GM12878 (cell line): ENCODE data around the gene CDO1. TPM values are rescaled to one million over a fixed set of nuclear protein-coding genes. Genes with fewer than 3 reads are reported as not detected.

Experiments
- ATAC-seq: fragments of 200-7000 bp; cut with Tn5 transposase; 3 replicates; pipeline ENCODE4 v1.9.1; 2020; ENCODE audit warnings: mild to moderate bottlenecking, moderate library complexity
- BruUV-seq: library from RNA; stranded (reverse); fragments of 400-500 nt; replicated peaks from 2 replicates; lab custom pipeline; 2021; lab: Mats Ljungman, UMichigan
- CTCF ChIA-PET: fragments of 300-600 bp; sonication (Branson Sonifier 250); formaldehyde crosslinking; extraction: SDS; loops from one replicate; lab custom pipeline; 2021; ENCODE audit warnings: inconsistent platforms; lab: Yijun Ruan, JAX
- POLR2A ChIA-PET: fragments of 350-600 bp; formaldehyde crosslinking; extraction: SDS; loops from one replicate; lab custom pipeline; 2021; ENCODE audit warnings: inconsistent platforms; lab: Charles Lee
- RAD21 ChIA-PET: fragments of 300-600 bp; sonication (Branson Sonifier 250); formaldehyde crosslinking; loops from one replicate; lab custom pipeline; 2023; ENCODE audit warnings: antibody characterized with exemption; ENCODE audit not compliant: unreplicated experiment; lab: Charles Lee
- SMC1A ChIA-PET: fragments of 300-600 bp; sonication (Branson Sonifier 250); formaldehyde crosslinking; loops from one replicate; lab custom pipeline; 2023; ENCODE audit not compliant: unreplicated experiment, uncharacterized antibody; lab: Charles Lee
- DNase-seq: peaks from one replicate; pipeline ENCODE4 v3.0.0-alpha.2; 2011; ENCODE audit warnings: low read depth, low spot score
- FAIRE-seq: peaks from 3 replicates; lab custom pipeline; 2011; peaks lifted over from hg19 to GRCh38; lab: Jason Lieb, UNC
- H2AFZ ChIP-seq: 2 replicates; pipeline ENCODE4 v1.6.0; 2011; ENCODE audit warnings: low read depth, low read length, control low read depth; ENCODE audit not compliant: control insufficient read depth
- H3K27ac ChIP-seq: 2 replicates; pipeline ENCODE4 v1.5.1; 2011; ENCODE audit warnings: control low read depth; ENCODE audit not compliant: control insufficient read depth, insufficient read depth
- H3K27me3 ChIP-seq, 2 experiments: replicated peaks in 1 of 2; 2 replicates each; pipeline versions ENCODE4 v1.6.0 to v1.6.1; 2011; ENCODE audit warnings: low read length in 1 of 2; ENCODE audit not compliant: control insufficient read depth in 2 of 2, insufficient read depth in 2 of 2
- H3K36me3 ChIP-seq, 2 experiments: 2 replicates each; pipeline ENCODE4 v1.5.1; 2011; ENCODE audit warnings: low read length in 1 of 2; ENCODE audit not compliant: control insufficient read depth in 2 of 2, insufficient read depth in 2 of 2
- H3K4me1 ChIP-seq: 2 replicates; pipeline ENCODE4 v1.6.1; 2011; ENCODE audit warnings: mild to moderate bottlenecking, low read length, moderate library complexity, mixed read lengths; ENCODE audit not compliant: control insufficient read depth, insufficient read depth
- H3K4me2 ChIP-seq: 2 replicates; pipeline ENCODE4 v1.6.0; 2011; ENCODE audit warnings: control low read depth; ENCODE audit not compliant: control insufficient read depth, insufficient read depth
- H3K4me3 ChIP-seq: fragments of 200-600 bp; sonication (generic); 2 replicates; pipeline ENCODE4 v1.5.1; 2016
- H3K79me2 ChIP-seq: 2 replicates; pipeline ENCODE4 v1.6.0; 2011; ENCODE audit warnings: low read length; ENCODE audit not compliant: control insufficient read depth, insufficient read depth
- H3K9ac ChIP-seq: 2 replicates; pipeline ENCODE4 v1.8.0; 2011; ENCODE audit warnings: low read length, control low read depth, mixed read lengths; ENCODE audit not compliant: control insufficient read depth, insufficient read depth
- H3K9me3 ChIP-seq: replicated peaks from 3 replicates; pipeline ENCODE4 v1.5.1; 2011; ENCODE audit warnings: mild to moderate bottlenecking, low read length; ENCODE audit not compliant: control insufficient read depth, insufficient read depth
- H4K20me1 ChIP-seq: 2 replicates; pipeline ENCODE4 v1.6.0; 2011; ENCODE audit not compliant: control insufficient read depth, insufficient read depth
- BHLHE40 ChIP-seq, 2 experiments: fragments of 450-650 bp in 1 of 2; IDR thresholded peaks; 2 replicates each; pipeline ENCODE4 v1.6.1; 2011 to 2017; ENCODE audit warnings: low read depth in 2 of 2, borderline replicate concordance in 1 of 2, improper control_type of control experiment in 1 of 2, low read length in 1 of 2, mild to moderate bottlenecking in 1 of 2
- ESRRA ChIP-seq: IDR thresholded peaks from 2 replicates; pipeline ENCODE4 v1.6.1; 2012; ENCODE audit warnings: mild to moderate bottlenecking, low read length, improper control_type of control experiment
- FOS ChIP-seq: IDR thresholded peaks from 3 replicates; pipeline ENCODE4 v1.6.1; 2011; ENCODE audit warnings: borderline replicate concordance; ENCODE audit not compliant: insufficient read length; ENCODE audit errors: extremely low read depth
- HCFC1 ChIP-seq: fragments of 150-350 bp; IDR thresholded peaks from 2 replicates; pipeline ENCODE4 v1.6.1; 2014; ENCODE audit warnings: low read length
- KDM1A ChIP-seq: fragments of 200-600 bp; sonication (generic); IDR thresholded peaks from 2 replicates; pipeline ENCODE4 v1.6.1; 2016; ENCODE audit warnings: borderline replicate concordance
- PAX8 ChIP-seq: fragments of 450-650 bp; IDR thresholded peaks from 2 replicates; pipeline ENCODE4 v1.6.1; 2017; ENCODE audit warnings: mild to moderate bottlenecking, moderate library complexity
- PBX3 ChIP-seq: IDR thresholded peaks from 2 replicates; pipeline ENCODE4 v1.6.1; 2011; ENCODE audit warnings: mild to moderate bottlenecking, low read depth, low read length, moderate library complexity; ENCODE audit not compliant: insufficient replicate concordance
- RB1 ChIP-seq: fragments of 450-650 bp; formaldehyde crosslinking; IDR thresholded peaks from 2 replicates; pipeline ENCODE4 v1.6.1; 2017; ENCODE audit warnings: mild to moderate bottlenecking, borderline replicate concordance
- RUNX3 ChIP-seq: IDR thresholded peaks from 2 replicates; pipeline ENCODE4 v1.6.1; 2012; ENCODE audit warnings: low read length, inconsistent platforms
- SUZ12 ChIP-seq: fragments of 200-600 bp; sonication (generic); IDR thresholded peaks from one replicate; pipeline ENCODE4 v1.6.1; 2018; ENCODE audit warnings: antibody characterized with exemption, mild to moderate bottlenecking; ENCODE audit not compliant: unreplicated experiment
- TCF3 ChIP-seq: IDR thresholded peaks from 2 replicates; pipeline ENCODE4 v1.6.1; 2012; ENCODE audit warnings: low read depth, mild to moderate bottlenecking, low read length, borderline replicate concordance; ENCODE audit not compliant: insufficient read depth
- ZNF24 ChIP-seq: fragments of 450-650 bp; IDR thresholded peaks from 2 replicates; pipeline ENCODE4 v1.6.1; 2017; ENCODE audit warnings: antibody characterized with exemption, mild to moderate bottlenecking
- ZNF384 ChIP-seq: IDR thresholded peaks from 2 replicates; pipeline ENCODE4 v1.6.1; 2012; ENCODE audit warnings: low read depth, mild to moderate bottlenecking, low read length, improper control_type of control experiment, borderline replicate concordance
- WGBS: methylation state at CpG from one replicate; pipeline ENCODE4 v1.1.6; 2016; ENCODE audit warnings: low lambda C conversion rate; ENCODE audit not compliant: insufficient replicate concordance, insufficient coverage; ENCODE audit errors: missing lambda C conversion rate; 5-methylcytosine and 5-hydroxymethylcytosine counted together
- in situ Hi-C: fragments of 300-500 bp; cut with MboI; formaldehyde crosslinking; loops from 9 replicates; pipeline ENCODE4 v1.14.3; 2018; ENCODE audit warnings: mixed read lengths
- intact Hi-C: fragments of 100-400 bp; cut with micrococcal nuclease; formaldehyde crosslinking; loops from one replicate; pipeline ENCODE4 v1.14.2; 2022; ENCODE audit not compliant: unreplicated experiment
- polyA plus RNA-seq, 11 experiments: library from polyadenylated mRNA; depleted of rRNA in 4 of 11; unstranded in 6 of 11; stranded (reverse) in 5 of 11; fragments of >200 nt; fragmentation: Nextera tagmentation in 4 of 11; fragmentation: Illumina TruSeq in 1 of 11; extraction: Ambion mirVana in 4 of 11; extraction: Trizol in 1 of 11; gene quantifications; 1 replicate in 1 of 11; 2 replicates in 10 of 11; pipeline versions ENCODE4 v1.2.1 to v1.2.3, GENCODE V29; 2011 to 2016; ENCODE audit warnings: inconsistent platforms in 2 of 11, missing spikeins in 2 of 11, low read depth in 1 of 11
- total RNA-seq, 4 experiments: library from RNA; depleted of rRNA in 3 of 4; stranded (reverse); fragments of >200 nt in 3 of 4; fragmentation: Illumina TruSeq in 1 of 4; extraction: Trizol in 1 of 4; gene quantifications; 2 replicates each; pipeline versions ENCODE4 v1.2.1 to v1.2.3, GENCODE V29; 2013 to 2021

CDO1 gene
- total and polyA plus RNA-seq, 10 of the 15 experiments (the other 5 are each of a cell fraction or from before 2014, with no cell fraction given), result 0.05 TPM; not detected in 9

GRCh38 chr5:115800108-115800507 lies 16.4 kb downstream of the CDO1 start:
- no peak overlapping the region for H2AFZ ChIP-seq
- intact Hi-C loops (no loop called here), in situ Hi-C loops (no loop called here)
- H3K79me2 ChIP-seq, result no peaks in the 10 kb centered on the region
- no peaks in the 10 kb centered on the region for H3K9me3 ChIP-seq
- BruUV-seq, result no TSS peak
- no peaks in the 10 kb centered on the region for H3K4me1 ChIP-seq
- ChIA-PET SMC1A (interaction anchor here (1.6 kb wide), 1 partner anchor 15 kb away, joined by 4 read pairs; no protein-coding TSS in a partner anchor), RAD21 (no interaction called here), POLR2A (no interaction called here), CTCF (interaction anchor here (0.7 to 1.5 kb wide), 3 partner anchors 9 to 268 kb away, joined by 3 to 6 read pairs (median 3); no protein-coding TSS in a partner anchor)
- 9% methylated on average over 2 of the region's 2 CpGs for WGBS
- ATAC-seq, result no peak
- DNase-seq, result no peak
- H3K4me3 ChIP-seq, result no peak overlapping the region
- no peak overlapping the region for H3K27ac ChIP-seq
- H3K4me2 ChIP-seq, result no peak overlapping the region
- H3K27me3 ChIP-seq, result no peaks in the 10 kb centered on the region; a peak in 2 of 4 replicates
- no peaks in the 10 kb centered on the region for H3K36me3 ChIP-seq
- no peak overlapping the region for H3K9ac ChIP-seq
- FAIRE-seq, result no peak
- no peaks in the 10 kb centered on the region for H4K20me1 ChIP-seq
- no peak for TF ChIP-seq FOS
- TF ChIP-seq KDM1A, result no peak
- no peak for TF ChIP-seq PAX8
- TF ChIP-seq BHLHE40 (IDR thresholded peaks at IDR 0.05; ENCODE audit: borderline replicate concordance in 1 of 2, low read depth in 2 of 2, low read length in 1 of 2), result no peak
- no peak for TF ChIP-seq RUNX3
- TF ChIP-seq HCFC1, result no peak
- no peak for TF ChIP-seq RB1
- no peak for TF ChIP-seq ZNF24
- no peak for TF ChIP-seq ZNF384

- Histone ChIP-seq H3K27me3 (no peaks in the 10 kb centered on the region; a peak in 1 of 4 replicates), H2AFZ (no peak overlapping the region), H3K4me1 (no peaks in the 10 kb centered on the region), H3K27ac (no peak overlapping the region), H3K36me3 (no peaks in the 10 kb centered on the region), H3K4me2 (no peak overlapping the region), H3K4me3 (no peak overlapping the region), H3K79me2 (no peaks in the 10 kb centered on the region), H3K9me3 (no peaks in the 10 kb centered on the region), H4K20me1 (no peaks in the 10 kb centered on the region), H3K9ac (no peak overlapping the region)
- intact Hi-C loops (no loop called here), in situ Hi-C loops (no loop called here)
- no peak for FAIRE-seq
- WGBS, result 50% methylated on average over 2 of the region's 2 CpGs
- POLR2A ChIA-PET, result no interaction called here
- DNase-seq, result no peak
- SMC1A ChIA-PET, result interaction anchor here (0.8 kb wide), 1 partner anchor 1299 kb away, joined by 3 read pairs; no protein-coding TSS in a partner anchor
- RAD21 ChIA-PET, result no interaction called here
- no peak for ATAC-seq
- BruUV-seq, result no TSS peak
- CTCF ChIA-PET, result no interaction called here
- TF ChIP-seq SUZ12 (no peak), TCF3 (no peak), ESRRA (no peak), PBX3 (no peak)
Measured at GRCh38 chr5:115798252-115798651, 18.2 kb downstream of the CDO1 start.
